Psoas muscle (tissue), 8 donors: ENCODE measurements around the gene SH3RF1. TPM values are rescaled to one million over a fixed set of nuclear protein-coding genes. Genes with fewer than 3 reads are reported as not detected.

Experiments used
- ATAC-seq, 4 donors: fragments of 200-7000 bp; cut with Tn5 transposase; one replicate each; pipeline ENCODE4 v1.9.1; 2020; ENCODE audit warnings: moderate library complexity in 3 of 4, mild to moderate bottlenecking in 2 of 4
- DNase-seq, 2 donors: peaks; one replicate each; pipeline ENCODE4 v3.0.0-alpha.2; 2020
- H3K27ac ChIP-seq: fragments of 200-600 bp; one replicate; pipeline ENCODE4 v1.8.0; 2022
- H3K27me3 ChIP-seq, 3 donors: fragments of 200-600 bp in 1 of 3; one replicate each; pipeline versions ENCODE4 v1.6.1 to v1.8.0; 2013 to 2022; ENCODE audit warnings: low read length in 2 of 3, mild to moderate bottlenecking in 2 of 3, moderate library complexity in 1 of 3; ENCODE audit not compliant: insufficient read depth in 3 of 3
- H3K36me3 ChIP-seq, 2 donors: fragments of 200-600 bp in 1 of 2; one replicate each; pipeline versions ENCODE4 v1.6.1 to v1.8.0; 2013 to 2022; ENCODE audit warnings: low read depth in 1 of 2, mild to moderate bottlenecking in 1 of 2, moderate library complexity in 1 of 2; ENCODE audit not compliant: insufficient read depth in 1 of 2
- H3K4me1 ChIP-seq: fragments of 200-600 bp; one replicate; pipeline ENCODE4 v1.8.0; 2022
- H3K4me3 ChIP-seq: fragments of 200-600 bp; one replicate; pipeline ENCODE4 v1.8.0; 2022; ENCODE audit warnings: mild to moderate bottlenecking
- H3K9me3 ChIP-seq: fragments of 200-600 bp; one replicate; pipeline ENCODE4 v1.8.0; 2022
- WGBS, 3 donors: extraction: QIAGEN DNeasy Blood & Tissue Kit; methylation state at CpG; one replicate each; pipeline versions ENCODE4 v1.1.6 to v1.1.7; 2013; 5-methylcytosine and 5-hydroxymethylcytosine counted together
- intact Hi-C, 2 donors: fragments of 100-400 bp; cut with DNase I; formaldehyde crosslinking; loops; one replicate each; pipeline versions ENCODE4 v1.11.0 to v1.14.2; 2022
- polyA plus RNA-seq, 3 donors: library from polyadenylated mRNA; stranded (reverse); fragments of 200-250 nt; gene quantifications; one replicate each; pipeline ENCODE4 v1.2.3, GENCODE V29; 2013
- total RNA-seq, 4 donors: library from RNA; stranded (reverse); fragmentation: NEBNext Ultra II Directional in 2 of 4; extraction: Animal tissue kit (Norgen Biotek cat#: 25700) in 2 of 4; gene quantifications; one replicate each; pipeline versions ENCODE4 v1.2.1 to v1.2.4, GENCODE V29; 2021 to 2023
- TF ChIP-seq, protein P1 (sequence below): fragments of 200-600 bp; IDR thresholded peaks from one replicate; pipeline ENCODE4 v1.8.0; 2022; ENCODE audit warnings: antibody characterized with exemption
- donor health status: healthy with polysubstance abuse.
- donor health status: DM: no; HTN: no; CAD: no; lungs with moderate emphysema.
- donor health status: Bipolar disorder and iron deficiency.
- donor health status: healthy.
- donor health status: DM: yes; HTN: yes; CAD: no.
- donor health status: DM: no; HTN: no; CAD: no.
- donor health status: DM: no; HTN: no; CAD: no.
- donor health status: DM: yes; HTN: yes; CAD: no.

SH3RF1 gene
- total and polyA plus RNA-seq, 7 donors = 4.8 to 35.9 (median 19.2) TPM

DNA sequence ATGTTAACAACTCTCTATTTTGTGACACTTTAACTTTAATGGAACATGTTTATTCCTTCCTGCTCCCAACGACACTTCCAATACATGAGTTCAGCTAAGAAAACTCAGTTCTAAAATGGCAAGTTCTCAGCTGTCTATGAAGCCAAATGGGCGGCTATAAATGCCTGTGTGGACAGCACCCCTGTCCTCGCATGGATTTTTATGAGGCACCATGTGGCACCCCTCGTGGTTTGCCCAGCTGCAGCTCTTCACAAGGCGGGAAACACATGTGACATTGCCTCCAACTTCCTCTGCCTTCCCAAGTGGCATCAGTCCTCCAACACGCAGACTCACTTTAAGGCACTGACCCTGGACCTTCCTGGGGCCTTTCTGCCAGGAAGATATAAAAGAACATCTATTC lies 48.0 kb downstream of the SH3RF1 start:
- H3K36me3 ChIP-seq = no peaks in the 10 kb centered on the region
- no peaks in the 10 kb centered on the region for H3K9me3 ChIP-seq
- H3K4me1 ChIP-seq = peaks cover 43% of the 10 kb centered on the region
- no peak overlapping the region for H3K27ac ChIP-seq
- 66 to 71% (median 71%) methylated on average over 6 of the region's 6 CpGs for WGBS, 3 donors
- TF ChIP-seq, protein P1, sequence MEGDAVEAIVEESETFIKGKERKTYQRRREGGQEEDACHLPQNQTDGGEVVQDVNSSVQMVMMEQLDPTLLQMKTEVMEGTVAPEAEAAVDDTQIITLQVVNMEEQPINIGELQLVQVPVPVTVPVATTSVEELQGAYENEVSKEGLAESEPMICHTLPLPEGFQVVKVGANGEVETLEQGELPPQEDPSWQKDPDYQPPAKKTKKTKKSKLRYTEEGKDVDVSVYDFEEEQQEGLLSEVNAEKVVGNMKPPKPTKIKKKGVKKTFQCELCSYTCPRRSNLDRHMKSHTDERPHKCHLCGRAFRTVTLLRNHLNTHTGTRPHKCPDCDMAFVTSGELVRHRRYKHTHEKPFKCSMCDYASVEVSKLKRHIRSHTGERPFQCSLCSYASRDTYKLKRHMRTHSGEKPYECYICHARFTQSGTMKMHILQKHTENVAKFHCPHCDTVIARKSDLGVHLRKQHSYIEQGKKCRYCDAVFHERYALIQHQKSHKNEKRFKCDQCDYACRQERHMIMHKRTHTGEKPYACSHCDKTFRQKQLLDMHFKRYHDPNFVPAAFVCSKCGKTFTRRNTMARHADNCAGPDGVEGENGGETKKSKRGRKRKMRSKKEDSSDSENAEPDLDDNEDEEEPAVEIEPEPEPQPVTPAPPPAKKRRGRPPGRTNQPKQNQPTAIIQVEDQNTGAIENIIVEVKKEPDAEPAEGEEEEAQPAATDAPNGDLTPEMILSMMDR = no peak
- DNase-seq (no peak), ATAC-seq (no peak)
- no peaks in the 10 kb centered on the region for H3K27me3 ChIP-seq
- H3K4me3 ChIP-seq = no peak overlapping the region
- intact Hi-C loops = no loop called here

- WGBS, 3 donors = 92 to 95% (median 92%) methylated on average over 3 of the region's 3 CpGs
- Histone ChIP-seq H3K4me3 (no peak overlapping the region), H3K27ac (no peak overlapping the region), H3K9me3 (no peaks in the 10 kb centered on the region), H3K36me3 (no peaks in the 10 kb centered on the region), H3K27me3 (no peaks in the 10 kb centered on the region), H3K4me1 (peaks cover 40% of the 10 kb centered on the region)
- TF ChIP-seq, protein P1 = no peak
- intact Hi-C loops = no loop called here
- DNase-seq (no peak), ATAC-seq (no peak)
These were observed 49.1 kb downstream of the SH3RF1 start for GRCh38 chr4:169221662-169222061.

GRCh38 chr4:169220854-169221411 lies 49.8 kb downstream of the SH3RF1 start:
- no peak overlapping the region for H3K4me3 ChIP-seq
- WGBS, 3 donors = 88 to 89% (median 88%) methylated on average over 7 of the region's 7 CpGs
- no peak for DNase-seq
- no peaks in the 10 kb centered on the region for H3K27me3 ChIP-seq
- no peak for ATAC-seq
- H3K4me1 ChIP-seq = peaks cover 33% of the 10 kb centered on the region
- no peak overlapping the region for H3K27ac ChIP-seq
- H3K36me3 ChIP-seq = no peaks in the 10 kb centered on the region
- H3K9me3 ChIP-seq = no peaks in the 10 kb centered on the region
- intact Hi-C loops = no loop called here
- TF ChIP-seq, protein P1 = no peak

- no peaks in the 10 kb centered on the region for H3K27me3 ChIP-seq
- H3K36me3 ChIP-seq = no peaks in the 10 kb centered on the region
- peaks cover 28% of the 10 kb centered on the region for H3K4me1 ChIP-seq
- ATAC-seq (no peak), DNase-seq (no peak)
- H3K27ac ChIP-seq = no peak overlapping the region
- 84 to 88% (median 86%) methylated on average over 3 of the region's 3 CpGs for WGBS, 3 donors
- intact Hi-C loops = no loop called here
- H3K4me3 ChIP-seq = no peak overlapping the region
- TF ChIP-seq, protein P1 = no peak
- H3K9me3 ChIP-seq = no peaks in the 10 kb centered on the region
These were observed 50.3 kb downstream of the SH3RF1 start for GRCh38 chr4:169220447-169220846.

DNA sequence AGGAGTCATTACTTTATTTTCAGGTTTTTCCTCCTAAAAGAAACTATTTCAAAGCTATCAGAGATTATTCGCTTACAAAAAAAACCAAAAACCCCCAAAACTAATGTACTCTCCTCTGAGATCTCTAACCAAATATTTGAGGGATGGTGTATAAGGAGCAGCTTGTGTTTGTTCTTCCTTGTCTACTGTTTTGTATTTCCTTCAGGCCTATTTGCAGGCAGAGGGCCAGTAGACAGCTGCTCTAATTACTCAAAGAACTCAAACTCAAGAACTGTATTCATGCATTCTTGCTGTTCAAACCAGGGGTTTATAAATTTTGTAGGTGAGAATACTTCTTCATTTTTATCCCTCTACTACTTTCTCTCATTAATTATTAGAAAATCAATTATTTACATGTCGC lies 51.3 kb downstream of the SH3RF1 start:
- Histone ChIP-seq H3K27ac (no peak overlapping the region), H3K4me1 (peaks cover 20% of the 10 kb centered on the region), H3K27me3 (no peaks in the 10 kb centered on the region), H3K4me3 (no peak overlapping the region), H3K36me3 (no peaks in the 10 kb centered on the region), H3K9me3 (peaks cover 2% of the 10 kb centered on the region)
- DNase-seq = no peak
- ATAC-seq = no peak
- TF ChIP-seq, protein P1 = no peak
- intact Hi-C loops = no loop called here
- 65 to 75% (median 73%) methylated on average over 2 of the region's 2 CpGs for WGBS, 3 donors
